Neuron (in vitro differentiated cells): ENCODE data around the gene FUBP3.
"Not testable (repeated sequence)": the region's sequence is repeated elsewhere in the genome, so short reads cannot be mapped to it uniquely, and the experiment has no call there.

ENCODE experiments used
- H2AFZ ChIP-seq: one replicate; pipeline ENCODE4 v1.6.1; 2013; ENCODE audit warnings: low read depth, mild to moderate bottlenecking, inconsistent platforms, low read length, moderate library complexity
- H3K27me3 ChIP-seq: one replicate; pipeline ENCODE4 v1.6.1; 2013; ENCODE audit warnings: low read length; ENCODE audit not compliant: insufficient read depth
- H3K36me3 ChIP-seq: one replicate; pipeline ENCODE4 v1.6.1; 2013; ENCODE audit warnings: low read length; ENCODE audit not compliant: insufficient read depth
- H3K4me1 ChIP-seq: one replicate; pipeline ENCODE4 v1.6.1; 2013; ENCODE audit warnings: low read length; ENCODE audit not compliant: insufficient read depth
- H3K4me3 ChIP-seq: 2 replicates; pipeline ENCODE4 v1.5.1; 2013; ENCODE audit warnings: mild to moderate bottlenecking, low read length, moderate library complexity
- H3K9me3 ChIP-seq: one replicate; pipeline ENCODE4 v1.6.1; 2013; ENCODE audit warnings: low read length

The FUBP3 gene

GRCh38 chr9:130543368-130543767, 36.0 kb upstream of the FUBP3 start:
- no peak overlapping the region for H3K4me3 ChIP-seq
- H3K36me3 ChIP-seq = no peaks in the 10 kb centered on the region
- peaks cover 19% of the 10 kb centered on the region for H3K27me3 ChIP-seq
- no peaks in the 10 kb centered on the region for H3K9me3 ChIP-seq
- H2AFZ ChIP-seq = no peak overlapping the region
- H3K4me1 ChIP-seq = peaks cover 9% of the 10 kb centered on the region

GRCh38 chr9:130543859-130544258, 35.5 kb upstream of the FUBP3 start:
- no peaks in the 10 kb centered on the region for H3K36me3 ChIP-seq
- no peak overlapping the region for H3K4me3 ChIP-seq
- no peaks in the 10 kb centered on the region for H3K9me3 ChIP-seq
- peaks cover 9% of the 10 kb centered on the region for H3K4me1 ChIP-seq
- peaks cover 14% of the 10 kb centered on the region for H3K27me3 ChIP-seq
- no peak overlapping the region for H2AFZ ChIP-seq

- Histone ChIP-seq H3K4me1 (peaks cover 9% of the 10 kb centered on the region), H3K4me3 (no peak overlapping the region), H2AFZ (no peak overlapping the region), H3K27me3 (peaks cover 12% of the 10 kb centered on the region), H3K36me3 (no peaks in the 10 kb centered on the region), H3K9me3 (peaks cover 2% of the 10 kb centered on the region)
Observed at GRCh38 chr9:130544364-130544763, 35.0 kb upstream of the FUBP3 start.

GRCh38 chr9:130548103-130548502, 31.3 kb upstream of the FUBP3 start:
- no peaks in the 10 kb centered on the region for H3K36me3 ChIP-seq
- H3K4me3 ChIP-seq = no peak overlapping the region
- H2AFZ ChIP-seq = no peak overlapping the region
- H3K9me3 ChIP-seq = peaks cover 4% of the 10 kb centered on the region
- H3K4me1 ChIP-seq = peaks cover 9% of the 10 kb centered on the region
- no peaks in the 10 kb centered on the region for H3K27me3 ChIP-seq

GRCh38 chr9:130549093-130549735, 30.2 kb upstream of the FUBP3 start:
- peaks cover under 1% of the 10 kb centered on the region for H3K4me1 ChIP-seq
- H3K9me3 ChIP-seq = peaks cover 4% of the 10 kb centered on the region
- no peak overlapping the region for H3K4me3 ChIP-seq
- H2AFZ ChIP-seq = no peak overlapping the region
- no peaks in the 10 kb centered on the region for H3K27me3 ChIP-seq
- H3K36me3 ChIP-seq = no peaks in the 10 kb centered on the region

GRCh38 chr9:130554606-130555005, 24.8 kb upstream of the FUBP3 start:
- Histone ChIP-seq H3K9me3 (peaks cover 5% of the 10 kb centered on the region), H2AFZ (no peak overlapping the region), H3K4me1 (no peaks in the 10 kb centered on the region), H3K36me3 (no peaks in the 10 kb centered on the region), H3K4me3 (no peak overlapping the region), H3K27me3 (no peaks in the 10 kb centered on the region)

GRCh38 chr9:130555061-130555460, 24.3 kb upstream of the FUBP3 start:
- Histone ChIP-seq H3K4me3 (no peak overlapping the region), H3K27me3 (no peaks in the 10 kb centered on the region), H3K4me1 (no peaks in the 10 kb centered on the region), H3K9me3 (peaks cover 5% of the 10 kb centered on the region), H3K36me3 (no peaks in the 10 kb centered on the region), H2AFZ (no peak overlapping the region)

GRCh38 chr9:130555968-130556367, 23.4 kb upstream of the FUBP3 start:
- H3K36me3 ChIP-seq = no peaks in the 10 kb centered on the region
- no peak overlapping the region for H3K4me3 ChIP-seq
- H2AFZ ChIP-seq = no peak overlapping the region
- H3K4me1 ChIP-seq = no peaks in the 10 kb centered on the region
- no peaks in the 10 kb centered on the region for H3K27me3 ChIP-seq
- H3K9me3 ChIP-seq = peaks cover 3% of the 10 kb centered on the region

GRCh38 chr9:130556396-130557076, 22.8 kb upstream of the FUBP3 start:
- H3K27me3 ChIP-seq = no peaks in the 10 kb centered on the region
- no peak overlapping the region for H2AFZ ChIP-seq
- H3K36me3 ChIP-seq = no peaks in the 10 kb centered on the region
- H3K4me1 ChIP-seq = no peaks in the 10 kb centered on the region
- H3K9me3 ChIP-seq = peaks cover 3% of the 10 kb centered on the region
- no peak overlapping the region for H3K4me3 ChIP-seq

- H3K4me1 ChIP-seq = no peaks in the 10 kb centered on the region
- no peaks in the 10 kb centered on the region for H3K36me3 ChIP-seq
- no peak overlapping the region for H3K4me3 ChIP-seq
- peaks cover 3% of the 10 kb centered on the region for H3K9me3 ChIP-seq
- H2AFZ ChIP-seq = no peak overlapping the region
- H3K27me3 ChIP-seq = no peaks in the 10 kb centered on the region
Observed at GRCh38 chr9:130557077-130557468, 22.3 kb upstream of the FUBP3 start.

- H3K4me3 ChIP-seq = no peak overlapping the region
- no peak overlapping the region for H2AFZ ChIP-seq
Observed at GRCh38 chr9:130561056-130561455, 18.3 kb upstream of the FUBP3 start.

GRCh38 chr9:130562525-130562924, 16.9 kb upstream of the FUBP3 start:
- H2AFZ ChIP-seq, H3K4me1 ChIP-seq, H3K36me3 ChIP-seq, H3K27me3 ChIP-seq, H3K9me3 ChIP-seq, H3K4me3 ChIP-seq: not testable (repeated sequence)

More at GRCh38 chr9:130561056-130561455, 18.3 kb upstream of the FUBP3 start:
- no peaks in the 10 kb centered on the region for H3K4me1 ChIP-seq
- H3K27me3 ChIP-seq = no peaks in the 10 kb centered on the region
- no peaks in the 10 kb centered on the region for H3K36me3 ChIP-seq
- H3K9me3 ChIP-seq = no peaks in the 10 kb centered on the region

- H3K4me3 ChIP-seq = no peak overlapping the region
- H2AFZ ChIP-seq = no peak overlapping the region
- no peaks in the 10 kb centered on the region for H3K9me3 ChIP-seq
- H3K27me3 ChIP-seq = no peaks in the 10 kb centered on the region
- H3K4me1 ChIP-seq = no peaks in the 10 kb centered on the region
- no peaks in the 10 kb centered on the region for H3K36me3 ChIP-seq
Observed at GRCh38 chr9:130563797-130564196, 15.6 kb upstream of the FUBP3 start.

- Histone ChIP-seq H3K27me3 (no peaks in the 10 kb centered on the region), H3K9me3 (no peaks in the 10 kb centered on the region), H3K4me3 (no peak overlapping the region), H2AFZ (no peak overlapping the region), H3K4me1 (no peaks in the 10 kb centered on the region), H3K36me3 (no peaks in the 10 kb centered on the region)
Observed at GRCh38 chr9:130565792-130566191, 13.6 kb upstream of the FUBP3 start.
